GM18498 (cell line): Measurements from ENCODE around the gene ACTN2.

Experiments
- ATAC-seq: cut with Tn5 transposase; IDR thresholded peaks from one replicate; pipeline ENCODE4 v1.9.1; 2021; ENCODE audit warnings: mild to moderate bottlenecking, moderate library complexity; ENCODE audit not compliant: unreplicated experiment

The ACTN2 gene

DNA sequence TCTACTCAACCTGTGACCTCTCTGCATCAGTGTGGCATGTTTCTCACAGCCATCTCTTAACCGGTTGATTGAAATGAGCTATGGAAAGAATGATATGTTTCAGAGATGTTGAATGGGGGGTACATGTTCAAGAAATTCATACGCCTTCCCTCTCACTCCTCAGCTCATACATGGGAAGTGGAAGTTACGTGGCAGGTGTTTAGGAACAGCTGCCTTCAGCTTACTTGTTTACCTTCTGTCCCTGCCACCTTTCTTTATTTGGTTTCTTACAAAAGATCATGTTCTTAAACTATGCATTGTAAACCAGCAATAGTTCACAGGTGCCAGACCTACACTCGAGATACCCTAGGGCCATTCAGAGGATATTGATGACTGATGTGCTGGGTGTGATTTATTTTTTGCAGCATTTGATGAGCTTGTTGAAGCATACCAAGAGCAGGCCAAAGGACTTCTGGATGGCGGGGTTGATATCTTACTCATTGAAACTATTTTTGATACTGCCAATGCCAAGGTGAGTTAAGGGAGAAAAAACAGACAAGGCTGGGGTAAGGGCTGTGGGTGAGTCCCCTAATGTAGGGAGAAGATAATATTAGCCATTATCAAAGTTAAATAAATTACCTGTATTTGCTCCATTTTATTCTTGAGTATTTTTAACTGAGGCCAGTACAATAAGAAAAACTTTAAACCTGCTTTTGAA lies 126.2 kb downstream of the ACTN2 start:
- no peak for ATAC-seq
